GM12892 (cell line): ENCODE results near the gene PSMC2.

Experiments used
- DNase-seq: peaks from one replicate; pipeline ENCODE4 v3.0.0; 2011; ENCODE audit not compliant: insufficient read length
- FAIRE-seq: peaks from 2 replicates; lab custom pipeline; 2011; peaks lifted over from hg19 to GRCh38; lab: Jason Lieb, UNC
- POLR2A ChIP-seq: IDR thresholded peaks from 2 replicates; pipeline ENCODE4 v1.6.1; 2011; ENCODE audit warnings: low read depth, low read length, control low read depth
- POLR2AphosphoS5 ChIP-seq: IDR thresholded peaks from 2 replicates; pipeline ENCODE4 v1.6.1; 2011; ENCODE audit warnings: low read depth, low read length, control low read depth
- TAF1 ChIP-seq: IDR thresholded peaks from 2 replicates; pipeline ENCODE4 v1.6.1; 2011; ENCODE audit warnings: low read depth, mild to moderate bottlenecking, control low read depth, low read length, borderline replicate concordance

PSMC2 gene

GRCh38 chr7:103341466-103341865 lies 6.0 kb upstream of the PSMC2 start:
- DNase-seq: no peak
- no peak for FAIRE-seq
- no peak for TF ChIP-seq POLR2A
- no peak for TF ChIP-seq POLR2AphosphoS5
- TF ChIP-seq TAF1: no peak

GRCh38 chr7:103343332-103343731 lies 4.1 kb upstream of the PSMC2 start:
- TF ChIP-seq POLR2A (no peak), TAF1 (no peak), POLR2AphosphoS5 (no peak)
- FAIRE-seq (no peak), DNase-seq (no peak)

- no peak for TF ChIP-seq POLR2A
- TF ChIP-seq TAF1: no peak; the same call in 1 of the 2 replicates
- TF ChIP-seq POLR2AphosphoS5: no peak
- FAIRE-seq (peak; percentile 21), DNase-seq (no peak)
Observed at GRCh38 chr7:103343758-103344452, 3.5 kb upstream of the PSMC2 start.

- FAIRE-seq (peak; percentile 82), DNase-seq (peak; percentile 71)
- TF ChIP-seq POLR2AphosphoS5: peak; percentile 89
- peak; percentile 82; the same call in 1 of the 2 replicates for TF ChIP-seq TAF1
- peak; percentile 92 for TF ChIP-seq POLR2A
Observed at GRCh38 chr7:103344453-103345149, 2.8 kb upstream of the PSMC2 start, which contains the start of gene DNAJC2. DNAJC2 (minus strand) TSS chr7:103344767; CDS start chr7:103344622, 145 bp downstream.

GRCh38 chr7:103346396-103346795 lies 1.0 kb upstream of the PSMC2 start:
- DNase-seq (no peak), FAIRE-seq (no peak)
- TF ChIP-seq TAF1: no peak
- TF ChIP-seq POLR2AphosphoS5: no peak
- TF ChIP-seq POLR2A: no peak

GRCh38 chr7:103348452-103348851 lies 1.0 kb downstream of the PSMC2 start:
- no peak for TF ChIP-seq POLR2AphosphoS5
- TF ChIP-seq POLR2A: no peak
- TF ChIP-seq TAF1: no peak
- no peak for DNase-seq
- FAIRE-seq: no peak

- DNase-seq: no peak
- FAIRE-seq: no peak
- no peak for TF ChIP-seq POLR2A
- no peak for TF ChIP-seq POLR2AphosphoS5
- TF ChIP-seq TAF1: no peak
Observed at GRCh38 chr7:103348959-103349358, 1.5 kb downstream of the PSMC2 start.

GRCh38 chr7:103349805-103350204 lies 2.4 kb downstream of the PSMC2 start:
- no peak for FAIRE-seq
- DNase-seq: no peak
- TF ChIP-seq POLR2A: no peak
- no peak for TF ChIP-seq POLR2AphosphoS5
- no peak for TF ChIP-seq TAF1

GRCh38 chr7:103369432-103369831 lies 22.0 kb downstream of the PSMC2 start:
- no peak for FAIRE-seq
- DNase-seq: no peak
- no peak for TF ChIP-seq TAF1
- no peak for TF ChIP-seq POLR2AphosphoS5
- no peak for TF ChIP-seq POLR2A

- no peak for DNase-seq
- TF ChIP-seq POLR2A (no peak), POLR2AphosphoS5 (no peak), TAF1 (no peak)
- FAIRE-seq: no peak
Observed at GRCh38 chr7:103373866-103374643, 26.6 kb downstream of the PSMC2 start.
